ENCODE data around the gene DNAJC5G. TPM values are rescaled to one million over a fixed set of nuclear protein-coding genes. Genes with fewer than 3 reads are reported as not detected.

Gene DNAJC5G
- total RNA-seq, 1 experiment from 2014 or later = 0.25 TPM

DNA sequence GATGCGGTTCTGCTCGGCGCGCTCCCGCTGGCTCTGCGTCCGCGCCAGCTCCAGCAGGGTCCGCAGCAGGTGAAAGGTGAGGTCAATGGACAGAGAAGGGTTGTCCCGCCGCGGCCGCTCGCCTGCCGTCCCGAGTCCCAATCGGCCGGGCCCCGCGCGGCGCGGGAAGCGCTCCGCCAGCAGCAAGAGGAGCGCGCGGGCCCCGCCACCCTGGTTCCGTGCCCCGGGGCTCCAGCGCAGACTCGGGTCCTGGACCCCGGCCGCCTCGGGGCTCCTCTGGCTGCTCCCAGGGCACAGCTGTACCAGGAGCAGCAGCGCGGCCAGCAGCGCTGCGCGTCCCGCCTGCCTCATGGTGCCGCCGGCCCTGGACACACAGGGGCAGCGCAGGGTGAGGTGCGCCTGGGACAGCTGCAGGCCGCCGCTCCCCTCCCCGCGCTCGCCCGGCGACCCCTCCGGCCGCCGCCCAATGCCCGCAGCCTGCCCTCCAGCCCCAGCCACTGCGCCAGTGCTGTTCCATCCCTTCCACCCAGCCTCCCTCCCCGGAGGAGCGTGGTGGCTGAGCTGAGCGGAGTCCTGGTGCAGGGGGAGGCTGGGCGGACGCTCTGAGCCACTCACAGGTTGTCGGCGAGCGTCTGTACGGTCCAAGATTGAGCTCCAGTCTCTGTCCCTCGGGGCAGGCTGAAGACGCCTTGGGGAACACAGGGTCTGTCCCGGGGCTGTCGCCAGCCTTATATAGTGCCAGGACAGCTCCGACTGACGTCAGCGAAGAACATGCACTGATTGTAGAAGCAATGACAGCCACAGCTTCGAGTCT is 32.5 kb downstream of the DNAJC5G start:
- intact Hi-C loops (cut with micrococcal nuclease; ENCODE audit: unreplicated experiment) = no loop called here
- Mint-ChIP-seq H3K4me3 (ENCODE audit: unreplicated experiment) (peak overlapping the region; percentile 58), H3K27ac (ENCODE audit: unreplicated experiment) (no peak overlapping the region), H3K36me3 (ENCODE audit: insufficient read depth, unreplicated experiment) (peaks cover 7% of the 10 kb centered on the region), H3K27me3 (ENCODE audit: insufficient read depth, unreplicated experiment) (peaks cover 3% of the 10 kb centered on the region), H3K4me1 (ENCODE audit: low read depth, unreplicated experiment) (peaks cover 9% of the 10 kb centered on the region), H3K9me3 (ENCODE audit: unreplicated experiment) (no peaks in the 10 kb centered on the region)
- POLR2A ChIA-PET = no interaction called here
- DNase-seq = peak in 1 of 2 experiments; percentile 39
- peak overlapping the region; percentile 19 for H3K4me3 ChIP-seq (ENCODE audit: low read depth, low read length)
- H3K27me3 ChIP-seq (replicated peaks; ENCODE audit: control insufficient read depth, insufficient read depth, low read length) = no peaks in the 10 kb centered on the region
- H3K4me1 ChIP-seq = peaks cover 16% of the 10 kb centered on the region
- no peaks in the 10 kb centered on the region for H3K9me3 ChIP-seq
- TF ChIP-seq, protein P1, sequence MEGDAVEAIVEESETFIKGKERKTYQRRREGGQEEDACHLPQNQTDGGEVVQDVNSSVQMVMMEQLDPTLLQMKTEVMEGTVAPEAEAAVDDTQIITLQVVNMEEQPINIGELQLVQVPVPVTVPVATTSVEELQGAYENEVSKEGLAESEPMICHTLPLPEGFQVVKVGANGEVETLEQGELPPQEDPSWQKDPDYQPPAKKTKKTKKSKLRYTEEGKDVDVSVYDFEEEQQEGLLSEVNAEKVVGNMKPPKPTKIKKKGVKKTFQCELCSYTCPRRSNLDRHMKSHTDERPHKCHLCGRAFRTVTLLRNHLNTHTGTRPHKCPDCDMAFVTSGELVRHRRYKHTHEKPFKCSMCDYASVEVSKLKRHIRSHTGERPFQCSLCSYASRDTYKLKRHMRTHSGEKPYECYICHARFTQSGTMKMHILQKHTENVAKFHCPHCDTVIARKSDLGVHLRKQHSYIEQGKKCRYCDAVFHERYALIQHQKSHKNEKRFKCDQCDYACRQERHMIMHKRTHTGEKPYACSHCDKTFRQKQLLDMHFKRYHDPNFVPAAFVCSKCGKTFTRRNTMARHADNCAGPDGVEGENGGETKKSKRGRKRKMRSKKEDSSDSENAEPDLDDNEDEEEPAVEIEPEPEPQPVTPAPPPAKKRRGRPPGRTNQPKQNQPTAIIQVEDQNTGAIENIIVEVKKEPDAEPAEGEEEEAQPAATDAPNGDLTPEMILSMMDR (IDR thresholded peaks at IDR 0.05; ENCODE audit: insufficient read depth in 1 of 2, low read depth in 1 of 2, low read length in 1 of 2, severe bottlenecking in 1 of 2, unreplicated experiment in 1 of 2) = no peak
- BruUV-seq (replicated peaks) = no TSS peak
- H3K36me3 ChIP-seq (ENCODE audit: control insufficient read depth, insufficient read depth, low read length) = no peaks in the 10 kb centered on the region
- CTCF ChIA-PET = interaction anchor here (1.1 kb wide), 1 partner anchor 14 kb away, joined by 3 read pairs; no protein-coding TSS in a partner anchor

DNA sequence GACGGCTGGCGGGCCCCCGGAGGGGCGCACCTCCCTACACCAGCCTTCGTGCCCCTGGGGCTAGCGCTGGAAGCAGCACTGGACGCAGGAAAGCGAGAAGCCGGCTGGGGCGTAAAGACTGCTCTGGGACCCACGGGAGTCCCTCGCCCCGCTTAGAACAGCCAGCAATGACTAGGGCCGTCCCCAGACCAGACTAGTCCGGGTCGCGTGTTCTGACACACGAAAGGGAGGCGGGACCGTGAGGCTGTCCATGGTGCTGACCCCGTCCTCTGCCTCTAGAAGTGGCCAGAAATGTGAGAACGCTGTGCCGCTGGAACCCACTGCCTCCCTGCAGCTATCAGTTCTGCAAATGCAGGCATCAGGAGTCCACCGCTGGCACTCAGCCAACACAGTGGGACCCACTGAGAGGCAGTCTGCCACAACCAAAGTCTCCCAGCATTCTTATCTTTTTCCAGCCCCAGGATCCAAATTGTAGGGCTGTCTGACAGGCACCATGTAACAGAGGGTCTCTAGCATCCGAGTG is 33.2 kb downstream of the DNAJC5G start, which contains the start of gene UCN:
TSS of gene UCN (minus strand) at position 87 of the 523 bp plus-strand sequence. CDS start 550 bp downstream, outside the sequence.
- Histone ChIP-seq H3K4me3 (ENCODE audit: low read depth, low read length) (peak within 1 kb of the TSS; percentile 19), H3K9me3 (no peaks in the 10 kb centered on the region), H3K36me3 (ENCODE audit: control insufficient read depth, insufficient read depth, low read length) (no peaks in the 10 kb centered on the region), H3K27me3 (replicated peaks; ENCODE audit: control insufficient read depth, insufficient read depth, low read length) (no peaks in the 10 kb centered on the region), H3K4me1 (peaks cover 16% of the 10 kb centered on the region)
- H3K27ac Mint-ChIP-seq (ENCODE audit: unreplicated experiment) = no peak within 1 kb of the TSS
- peak within 1 kb of the TSS; percentile 58 for H3K4me3 Mint-ChIP-seq (ENCODE audit: unreplicated experiment)
- TF ChIP-seq, protein P1 (IDR thresholded peaks at IDR 0.05; ENCODE audit: insufficient read depth in 1 of 2, low read depth in 1 of 2, low read length in 1 of 2, severe bottlenecking in 1 of 2, unreplicated experiment in 1 of 2) = no peak
- peaks cover 3% of the 10 kb centered on the region for H3K27me3 Mint-ChIP-seq (ENCODE audit: insufficient read depth, unreplicated experiment)
- ChIA-PET POLR2A (no interaction called here), CTCF (interaction anchor here (1.1 kb wide), 1 partner anchor 15 kb away, joined by 3 read pairs; no protein-coding TSS in a partner anchor)
- no peaks in the 10 kb centered on the region for H3K9me3 Mint-ChIP-seq (ENCODE audit: unreplicated experiment)
- no TSS peak for BruUV-seq (replicated peaks)
- intact Hi-C loops (cut with micrococcal nuclease; ENCODE audit: unreplicated experiment) = no loop called here
- H3K4me1 Mint-ChIP-seq (ENCODE audit: low read depth, unreplicated experiment) = peaks cover 11% of the 10 kb centered on the region
- DNase-seq = peak; percentile 76 to 83
- peaks cover 7% of the 10 kb centered on the region for H3K36me3 Mint-ChIP-seq (ENCODE audit: insufficient read depth, unreplicated experiment)

- Mint-ChIP-seq H3K36me3 (ENCODE audit: insufficient read depth, unreplicated experiment) (peaks cover 7% of the 10 kb centered on the region), H3K9me3 (ENCODE audit: unreplicated experiment) (no peaks in the 10 kb centered on the region), H3K27me3 (ENCODE audit: insufficient read depth, unreplicated experiment) (peaks cover 3% of the 10 kb centered on the region), H3K4me3 (ENCODE audit: unreplicated experiment) (no peak overlapping the region), H3K27ac (ENCODE audit: unreplicated experiment) (no peak overlapping the region), H3K4me1 (ENCODE audit: low read depth, unreplicated experiment) (peaks cover 11% of the 10 kb centered on the region)
- no peaks in the 10 kb centered on the region for H3K27me3 ChIP-seq (replicated peaks; ENCODE audit: control insufficient read depth, insufficient read depth, low read length)
- H3K36me3 ChIP-seq (ENCODE audit: control insufficient read depth, insufficient read depth, low read length) = no peaks in the 10 kb centered on the region
- TF ChIP-seq, protein P1 (IDR thresholded peaks at IDR 0.05; ENCODE audit: insufficient read depth in 1 of 2, low read depth in 1 of 2, low read length in 1 of 2, severe bottlenecking in 1 of 2, unreplicated experiment in 1 of 2) = no peak
- BruUV-seq (replicated peaks) = no TSS peak
- CTCF ChIA-PET = no interaction called here
- no peak for DNase-seq
- H3K4me3 ChIP-seq (ENCODE audit: low read depth, low read length) = no peak overlapping the region
- peaks cover 16% of the 10 kb centered on the region for H3K4me1 ChIP-seq
- intact Hi-C loops (cut with micrococcal nuclease; ENCODE audit: unreplicated experiment) = no loop called here
- POLR2A ChIA-PET = no interaction called here
- no peaks in the 10 kb centered on the region for H3K9me3 ChIP-seq
These were observed 34.4 kb downstream of the DNAJC5G start for GRCh38 chr2:27309651-27310050.
